ENCODE measurements around the gene INKA2.

The INKA2 gene

GRCh38 chr1:111737216-111738132 is 1.7 kb downstream of the INKA2 start:
- H3K4me3 ChIP-seq (ENCODE audit: low read depth, low read length): no peak overlapping the region
- TF ChIP-seq POLR2A (IDR thresholded peaks at IDR 0.05; ENCODE audit: extremely low read depth, insufficient read length) (no peak), MYC (IDR thresholded peaks at IDR 0.05; ENCODE audit: low read depth, low read length) (no peak)
- TF ChIP-seq, protein P1, sequence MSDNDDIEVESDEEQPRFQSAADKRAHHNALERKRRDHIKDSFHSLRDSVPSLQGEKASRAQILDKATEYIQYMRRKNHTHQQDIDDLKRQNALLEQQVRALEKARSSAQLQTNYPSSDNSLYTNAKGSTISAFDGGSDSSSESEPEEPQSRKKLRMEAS (IDR thresholded peaks at IDR 0.05; ENCODE audit: low read depth, low read length): no peak
- TF ChIP-seq, protein P2, sequence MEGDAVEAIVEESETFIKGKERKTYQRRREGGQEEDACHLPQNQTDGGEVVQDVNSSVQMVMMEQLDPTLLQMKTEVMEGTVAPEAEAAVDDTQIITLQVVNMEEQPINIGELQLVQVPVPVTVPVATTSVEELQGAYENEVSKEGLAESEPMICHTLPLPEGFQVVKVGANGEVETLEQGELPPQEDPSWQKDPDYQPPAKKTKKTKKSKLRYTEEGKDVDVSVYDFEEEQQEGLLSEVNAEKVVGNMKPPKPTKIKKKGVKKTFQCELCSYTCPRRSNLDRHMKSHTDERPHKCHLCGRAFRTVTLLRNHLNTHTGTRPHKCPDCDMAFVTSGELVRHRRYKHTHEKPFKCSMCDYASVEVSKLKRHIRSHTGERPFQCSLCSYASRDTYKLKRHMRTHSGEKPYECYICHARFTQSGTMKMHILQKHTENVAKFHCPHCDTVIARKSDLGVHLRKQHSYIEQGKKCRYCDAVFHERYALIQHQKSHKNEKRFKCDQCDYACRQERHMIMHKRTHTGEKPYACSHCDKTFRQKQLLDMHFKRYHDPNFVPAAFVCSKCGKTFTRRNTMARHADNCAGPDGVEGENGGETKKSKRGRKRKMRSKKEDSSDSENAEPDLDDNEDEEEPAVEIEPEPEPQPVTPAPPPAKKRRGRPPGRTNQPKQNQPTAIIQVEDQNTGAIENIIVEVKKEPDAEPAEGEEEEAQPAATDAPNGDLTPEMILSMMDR (IDR thresholded peaks at IDR 0.05; ENCODE audit: low read depth, low read length): no peak
- DNase-seq (ENCODE audit: low read depth): no peak

- no peak for DNase-seq (ENCODE audit: low read depth)
- no peak overlapping the region for H3K4me3 ChIP-seq (ENCODE audit: low read depth, low read length)
- TF ChIP-seq MYC (IDR thresholded peaks at IDR 0.05; ENCODE audit: low read depth, low read length) (no peak), POLR2A (IDR thresholded peaks at IDR 0.05; ENCODE audit: extremely low read depth, insufficient read length) (no peak)
- TF ChIP-seq, protein P1 (IDR thresholded peaks at IDR 0.05; ENCODE audit: low read depth, low read length): no peak
- TF ChIP-seq, protein P2 (IDR thresholded peaks at IDR 0.05; ENCODE audit: low read depth, low read length): no peak
Measured at GRCh38 chr1:111736548-111737215, 2.5 kb downstream of the INKA2 start.

DNA sequence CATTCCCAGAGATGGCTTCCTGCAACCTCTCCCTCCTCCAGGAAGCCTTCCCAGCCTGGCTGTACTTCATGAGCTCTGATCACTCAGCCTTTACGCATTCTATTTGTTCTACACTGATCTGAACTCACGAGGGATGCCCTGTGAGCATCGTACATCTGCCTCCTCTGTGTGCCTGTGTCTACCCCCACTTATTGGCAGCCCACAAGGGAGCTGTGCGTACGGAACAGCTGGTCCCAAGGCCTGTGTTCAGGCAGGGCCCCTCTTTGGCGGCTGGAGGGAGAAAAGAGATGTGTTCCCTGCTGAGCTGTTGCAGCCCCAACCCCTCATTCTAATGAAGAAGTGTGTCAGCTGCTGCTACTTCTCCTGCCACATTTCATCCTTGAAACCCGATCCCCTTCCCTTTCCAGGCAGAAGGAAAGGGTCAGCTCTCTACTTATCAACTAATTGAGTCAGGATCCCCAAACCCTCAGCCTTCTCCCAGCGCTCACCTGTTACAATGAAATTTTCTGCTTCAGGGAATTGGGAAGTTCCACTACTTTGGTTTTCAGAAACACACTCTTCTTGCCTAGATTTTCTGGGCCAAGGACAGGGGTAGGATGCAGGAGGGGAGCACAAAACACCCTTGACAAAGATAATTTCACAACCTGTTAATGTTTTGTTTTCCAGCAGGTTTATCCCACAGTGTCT is 3.2 kb downstream of the INKA2 start:
- TF ChIP-seq, protein P2 (IDR thresholded peaks at IDR 0.05; ENCODE audit: low read depth, low read length): no peak
- no peak for TF ChIP-seq POLR2A (IDR thresholded peaks at IDR 0.05; ENCODE audit: extremely low read depth, insufficient read length)
- no peak for TF ChIP-seq MYC (IDR thresholded peaks at IDR 0.05; ENCODE audit: low read depth, low read length)
- TF ChIP-seq, protein P1 (IDR thresholded peaks at IDR 0.05; ENCODE audit: low read depth, low read length): no peak
- no peak for DNase-seq (ENCODE audit: low read depth)
- no peak overlapping the region for H3K4me3 ChIP-seq (ENCODE audit: low read depth, low read length)

- no peak for DNase-seq (ENCODE audit: low read depth)
- no peak overlapping the region for H3K4me3 ChIP-seq (ENCODE audit: low read depth, low read length)
- TF ChIP-seq, protein P1 (IDR thresholded peaks at IDR 0.05; ENCODE audit: low read depth, low read length): no peak
- TF ChIP-seq, protein P2 (IDR thresholded peaks at IDR 0.05; ENCODE audit: low read depth, low read length): no peak
- TF ChIP-seq MYC (IDR thresholded peaks at IDR 0.05; ENCODE audit: low read depth, low read length) (no peak), POLR2A (IDR thresholded peaks at IDR 0.05; ENCODE audit: extremely low read depth, insufficient read length) (no peak)
Measured at GRCh38 chr1:111735321-111735720, 3.9 kb downstream of the INKA2 start.

GRCh38 chr1:111734856-111735255 is 4.3 kb downstream of the INKA2 start:
- H3K4me3 ChIP-seq (ENCODE audit: low read depth, low read length): no peak overlapping the region
- no peak for TF ChIP-seq POLR2A (IDR thresholded peaks at IDR 0.05; ENCODE audit: extremely low read depth, insufficient read length)
- TF ChIP-seq, protein P2 (IDR thresholded peaks at IDR 0.05; ENCODE audit: low read depth, low read length): no peak
- TF ChIP-seq, protein P1 (IDR thresholded peaks at IDR 0.05; ENCODE audit: low read depth, low read length): no peak
- TF ChIP-seq MYC (IDR thresholded peaks at IDR 0.05; ENCODE audit: low read depth, low read length): no peak
- no peak for DNase-seq (ENCODE audit: low read depth)
